HG02943 (cell line): ENCODE measurements around the gene CFAP90.

Experiments
- ATAC-seq: cut with Tn5 transposase; IDR thresholded peaks from one replicate; pipeline ENCODE4 v1.9.1; 2021; ENCODE audit warnings: mild to moderate bottlenecking, low read depth, moderate library complexity; ENCODE audit not compliant: unreplicated experiment

The CFAP90 gene

GRCh38 chr5:7827610-7828009, 23.3 kb downstream of the CFAP90 start:
- no peak for ATAC-seq

GRCh38 chr5:7825630-7826029, 25.3 kb downstream of the CFAP90 start:
- ATAC-seq = no peak

GRCh38 chr5:7824995-7825394, 25.9 kb downstream of the CFAP90 start:
- no peak for ATAC-seq

- ATAC-seq = no peak
Observed at GRCh38 chr5:7823594-7823993, 27.3 kb downstream of the CFAP90 start.

GRCh38 chr5:7822449-7822848, 28.5 kb downstream of the CFAP90 start:
- no peak for ATAC-seq

- peak; percentile 22 for ATAC-seq
Observed at GRCh38 chr5:7816535-7816901, 34.4 kb downstream of the CFAP90 start.

GRCh38 chr5:7815892-7816534, 34.9 kb downstream of the CFAP90 start:
- ATAC-seq = peak; percentile 88

- ATAC-seq = no peak
Observed at GRCh38 chr5:7814816-7815215, 36.1 kb downstream of the CFAP90 start.

- no peak for ATAC-seq
Observed at GRCh38 chr5:7813576-7813975, 37.4 kb downstream of the CFAP90 start.

GRCh38 chr5:7813007-7813406, 37.9 kb downstream of the CFAP90 start:
- no peak for ATAC-seq

- ATAC-seq = no peak
Observed at GRCh38 chr5:7811715-7812114, 39.2 kb downstream of the CFAP90 start.

- no peak for ATAC-seq
Observed at GRCh38 chr5:7808998-7809397, 41.9 kb downstream of the CFAP90 start.

- no peak for ATAC-seq
Observed at GRCh38 chr5:7805379-7805778, 45.6 kb downstream of the CFAP90 start.

GRCh38 chr5:7803937-7804336, 47.0 kb downstream of the CFAP90 start:
- ATAC-seq = no peak

GRCh38 chr5:7802855-7803254, 48.1 kb downstream of the CFAP90 start:
- no peak for ATAC-seq

GRCh38 chr5:7801891-7802614, 48.9 kb downstream of the CFAP90 start:
- no peak for ATAC-seq

GRCh38 chr5:7795306-7795705, 55.6 kb downstream of the CFAP90 start:
- no peak for ATAC-seq

GRCh38 chr5:7794823-7795222, 56.1 kb downstream of the CFAP90 start:
- ATAC-seq = peak; percentile 45

GRCh38 chr5:7794311-7794710, 56.6 kb downstream of the CFAP90 start:
- peak; percentile 70 for ATAC-seq

- ATAC-seq = peak; percentile 5
Observed at GRCh38 chr5:7793895-7794294, 57.0 kb downstream of the CFAP90 start.

- no peak for ATAC-seq
Observed at GRCh38 chr5:7789567-7789966, 61.4 kb downstream of the CFAP90 start.

GRCh38 chr5:7787770-7788169, 63.2 kb downstream of the CFAP90 start:
- ATAC-seq = no peak
